HepG2 (cell line): ENCODE measurements around the gene OR1F1. TPM values are rescaled to one million over a fixed set of nuclear protein-coding genes. Genes with fewer than 3 reads are reported as not detected.

Source experiments
- ARID5B ChIP-seq: IDR thresholded peaks from 2 replicates; pipeline ENCODE4 v1.4.0; 2020; ENCODE audit warnings: mild to moderate bottlenecking, missing genetic modification reagents
- BRCA1 ChIP-seq: sonication (generic); formaldehyde crosslinking; IDR thresholded peaks from 2 replicates; pipeline ENCODE4 v1.4.0; 2020; ENCODE audit warnings: missing genetic modification reagents
- DBP ChIP-seq: sonication (generic); formaldehyde crosslinking; IDR thresholded peaks from 2 replicates; pipeline ENCODE4 v1.4.0; 2020; ENCODE audit warnings: missing genetic modification reagents; ENCODE audit errors: not compliant biosample characterization
- GZF1 ChIP-seq: sonication (generic); formaldehyde crosslinking; IDR thresholded peaks from 2 replicates; pipeline ENCODE4 v1.5.1; 2020; ENCODE audit warnings: mild to moderate bottlenecking, missing genetic modification reagents
- HOXA5 ChIP-seq: sonication (generic); formaldehyde crosslinking; IDR thresholded peaks from 2 replicates; pipeline ENCODE4 v1.4.0; 2020; ENCODE audit warnings: missing genetic modification reagents
- KDM2A ChIP-seq: sonication (generic); formaldehyde crosslinking; IDR thresholded peaks from 2 replicates; pipeline ENCODE4 v1.4.0; 2020; ENCODE audit warnings: low read depth, missing genetic modification reagents, borderline replicate concordance
- MAX ChIP-seq: IDR thresholded peaks from 2 replicates; pipeline ENCODE4 v1.6.1; 2012; ENCODE audit warnings: inconsistent platforms
- MBNL3 ChIP-seq: fragments of 250-450 bp; sonication (Bioruptor Pico); conservative IDR thresholded peaks from 2 replicates; pipeline ENCODE4 v1.8.0; 2022; ENCODE audit warnings: mild to moderate bottlenecking, inconsistent platforms
- MIER2 ChIP-seq: IDR thresholded peaks from 2 replicates; pipeline ENCODE4 v1.6.1; 2016; ENCODE audit warnings: missing biosample characterization, missing genetic modification reagents
- MTERF4 ChIP-seq: sonication (generic); formaldehyde crosslinking; IDR thresholded peaks from 2 replicates; pipeline ENCODE4 v1.8.0; 2023; ENCODE audit warnings: mild to moderate bottlenecking, missing genetic modification reagents
- NCOA2 ChIP-seq: sonication (generic); formaldehyde crosslinking; IDR thresholded peaks from 2 replicates; pipeline ENCODE4 v1.8.0; 2022; ENCODE audit warnings: inconsistent platforms
- NFATC3 ChIP-seq: sonication (generic); formaldehyde crosslinking; IDR thresholded peaks from 2 replicates; pipeline ENCODE4 v1.5.1; 2020; ENCODE audit warnings: mild to moderate bottlenecking, missing genetic modification reagents
- NR2F2 ChIP-seq: IDR thresholded peaks from 2 replicates; pipeline ENCODE4 v1.6.1; 2012; ENCODE audit warnings: low read depth, inconsistent platforms, borderline replicate concordance
- PAXIP1 ChIP-seq: sonication (generic); formaldehyde crosslinking; conservative IDR thresholded peaks from 2 replicates; pipeline ENCODE4 v1.4.0; 2020; ENCODE audit warnings: mild to moderate bottlenecking, missing genetic modification reagents, moderate library complexity
- PHF8 ChIP-seq: sonication (generic); formaldehyde crosslinking; IDR thresholded peaks from 2 replicates; pipeline ENCODE4 v1.5.0; 2020; ENCODE audit warnings: missing genetic modification reagents
- POLR2AphosphoS5 ChIP-seq: IDR thresholded peaks from 2 replicates; pipeline ENCODE4 v1.6.1; 2012; ENCODE audit warnings: low read depth, low read length
- SUZ12 ChIP-seq: fragments of 150-350 bp; IDR thresholded peaks from 2 replicates; pipeline ENCODE4 v1.6.1; 2014; ENCODE audit warnings: low read depth, low read length
- TEAD3 ChIP-seq: optimal IDR thresholded peaks from 2 replicates; pipeline ENCODE3; 2016; ENCODE audit warnings: borderline replicate concordance
- TSC22D2 ChIP-seq: sonication (generic); formaldehyde crosslinking; IDR thresholded peaks from 2 replicates; pipeline ENCODE4 v1.5.1; 2020; ENCODE audit warnings: missing genetic modification reagents, mild to moderate bottlenecking, borderline replicate concordance
- ZBTB7A ChIP-seq: sonication (generic); formaldehyde crosslinking; IDR thresholded peaks from 2 replicates; pipeline ENCODE4 v1.8.0; 2022; ENCODE audit warnings: mild to moderate bottlenecking, missing genetic modification reagents
- ZNF75D ChIP-seq: sonication (generic); formaldehyde crosslinking; IDR thresholded peaks from 2 replicates; pipeline ENCODE4 v1.8.1; 2023; ENCODE audit warnings: missing genetic modification reagents, mild to moderate bottlenecking, borderline replicate concordance
- polyA plus RNA-seq, 8 experiments: library from polyadenylated mRNA; depleted of rRNA in 3 of 8; stranded (reverse) in 7 of 8; unstranded in 1 of 8; fragments of >200 nt; fragmentation: Illumina TruSeq in 4 of 8; extraction: Trizol in 4 of 8; gene quantifications; 2 replicates each; pipeline versions ENCODE4 v1.2.1 to v1.2.3, GENCODE V29; 2011 to 2016; ENCODE audit warnings: low read depth in 4 of 8, missing spikeins in 1 of 8, mixed read lengths in 1 of 8; ENCODE audit not compliant: insufficient read depth in 1 of 8
- total RNA-seq, 5 experiments: library from RNA; depleted of rRNA; stranded (reverse); fragments of >200 nt; fragmentation: Illumina TruSeq; extraction: Trizol; gene quantifications; 2 replicates each; pipeline ENCODE4 v1.2.3, GENCODE V29; 2016; ENCODE audit warnings: low read depth in 1 of 5

The OR1F1 gene
- total and polyA plus RNA-seq, 2 of the 13 experiments (the other 11 are each of a cell fraction or from before 2014, with no cell fraction given) = 0.90 TPM; not detected in 1

DNA sequence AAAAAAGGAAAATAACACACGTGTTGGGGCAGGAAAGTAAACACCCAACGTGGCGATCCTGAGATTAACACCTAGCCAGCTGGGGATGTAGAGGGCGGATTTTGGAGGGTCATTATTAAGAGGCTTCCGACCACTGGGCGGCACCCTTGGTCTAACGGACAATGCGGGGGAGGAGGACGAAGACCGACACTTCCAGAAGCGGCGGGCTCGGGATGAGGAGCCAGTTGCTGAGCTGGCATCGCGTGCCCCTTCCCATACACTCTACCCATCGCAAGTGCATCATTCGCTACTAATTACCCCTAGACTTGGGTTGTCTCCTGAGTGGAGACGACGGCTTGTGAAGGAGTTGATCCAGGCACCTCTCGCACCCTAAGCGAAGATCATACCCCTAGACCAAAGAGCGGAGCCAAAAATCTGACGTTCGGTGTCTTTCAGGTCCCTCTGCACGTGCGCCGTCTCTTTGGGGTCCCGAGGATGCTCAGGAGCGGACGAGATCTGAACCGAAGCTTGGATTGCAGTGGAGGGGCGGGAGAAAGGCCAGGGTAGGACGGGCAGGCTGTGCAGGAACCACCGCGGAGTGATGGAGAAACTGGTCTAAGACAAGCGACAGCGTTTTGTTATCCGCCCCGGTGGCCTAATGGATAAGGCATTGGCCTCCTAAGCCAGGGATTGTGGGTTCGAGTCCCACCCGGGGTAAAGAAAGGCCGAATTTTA is 35.6 kb upstream of the OR1F1 start (continued):
- TF ChIP-seq ZBTB7A (CRISPR knock-in tag) (0 out of 2 replicates have a peak, but pooled peaks have one; percentile 48), KDM2A (CRISPR knock-in tag) (peak; percentile 91), MTERF4 (CRISPR knock-in tag) (peak; percentile 62; the same call in 1 of the 2 replicates), TEAD3 (peak; percentile 69), SUZ12 (no peak), NR2F2 (peak; percentile 18; the same call in 1 of the 2 replicates), TSC22D2 (CRISPR knock-in tag) (0 out of 2 replicates have a peak, but pooled peaks have one; percentile 45), POLR2AphosphoS5 (no peak), PAXIP1 (peak; percentile 47; the same call in 1 of the 2 replicates), MIER2 (CRISPR knock-in tag) (peak; percentile 49), HOXA5 (CRISPR knock-in tag) (peak; percentile 93), BRCA1 (CRISPR knock-in tag) (no peak), NFATC3 (CRISPR knock-in tag) (0 out of 2 replicates have a peak, but pooled peaks have one; percentile 66), NCOA2 (CRISPR knock-in tag) (peak; percentile 33; the same call in 1 of the 2 replicates), ARID5B (CRISPR knock-in tag) (peak; percentile 71), DBP (CRISPR knock-in tag) (no peak), GZF1 (peak; percentile 51; the same call in 1 of the 2 replicates), ZNF75D (no peak), MBNL3 (CRISPR knock-in tag) (no peak), PHF8 (CRISPR knock-in tag) (peak; percentile 39; the same call in 1 of the 2 replicates), MAX (peak; percentile 31)
